GM08714 (cell line): ENCODE data around the gene CEACAM20.
"Not testable (repeated sequence)": the region's sequence is repeated elsewhere in the genome, so short reads cannot be mapped to it uniquely, and the experiment has no call there.

Experiments
- H3K4me3 ChIP-seq: fragments of 200-500 bp; sonication (Bioruptor generic); 2 replicates; pipeline ENCODE4 v1.5.1; 2014; ENCODE audit warnings: mild to moderate bottlenecking, low read length, inconsistent platforms
- ZNF274 ChIP-seq: IDR thresholded peaks from 2 replicates; pipeline ENCODE4 v1.6.1; 2012; ENCODE audit warnings: mild to moderate bottlenecking, low read depth, low read length

CEACAM20 gene

DNA sequence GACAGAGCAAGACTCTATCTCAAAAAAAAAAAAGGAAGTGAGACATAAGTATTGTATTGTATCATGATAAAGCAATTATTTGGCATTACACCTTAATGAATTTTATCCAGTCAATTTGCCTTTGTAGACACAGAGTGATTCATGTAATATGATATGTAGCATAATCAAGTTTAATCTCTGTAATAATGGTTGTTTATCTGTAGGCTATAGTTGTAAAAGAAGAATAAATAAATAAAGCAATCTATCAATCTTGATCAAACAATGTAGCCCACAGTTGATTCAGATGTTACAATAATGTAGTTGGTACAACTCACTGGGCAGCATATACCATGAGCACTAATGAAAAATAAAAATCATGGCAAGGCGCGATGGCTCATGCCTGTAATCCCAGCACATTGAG lies 28.5 kb upstream of the CEACAM20 start:
- no peak for TF ChIP-seq ZNF274
- H3K4me3 ChIP-seq = no peak overlapping the region

GRCh38 chr19:44554641-44555246 lies 25.3 kb upstream of the CEACAM20 start:
- no peak for TF ChIP-seq ZNF274
- H3K4me3 ChIP-seq = no peak overlapping the region

- no peak overlapping the region for H3K4me3 ChIP-seq
These were observed 24.1 kb upstream of the CEACAM20 start for GRCh38 chr19:44553478-44554171.

GRCh38 chr19:44552324-44552723 lies 22.8 kb upstream of the CEACAM20 start:
- TF ChIP-seq ZNF274 = no peak
- no peak overlapping the region for H3K4me3 ChIP-seq

More at GRCh38 chr19:44553478-44554171, 24.1 kb upstream of the CEACAM20 start:
- no peak for TF ChIP-seq ZNF274

DNA sequence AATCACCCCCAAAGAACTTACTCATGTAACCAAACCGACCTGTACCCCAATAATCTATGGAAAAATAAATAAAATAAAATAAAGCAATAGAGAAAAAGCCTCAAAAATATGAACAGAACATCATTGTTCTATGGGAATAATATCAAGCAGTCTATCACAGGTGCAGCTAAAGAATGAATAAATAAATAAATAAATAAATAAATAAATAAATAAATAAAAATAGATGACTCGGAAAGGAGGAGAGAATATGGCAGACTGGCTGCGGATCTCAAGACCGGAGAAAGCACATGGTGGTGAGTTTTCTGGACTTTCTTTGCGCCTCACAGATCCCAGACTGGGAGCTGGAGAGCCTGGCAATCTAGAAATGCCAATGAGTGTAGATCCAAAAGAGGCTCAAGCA lies 22.4 kb upstream of the CEACAM20 start:
- H3K4me3 ChIP-seq = no peak overlapping the region
- no peak for TF ChIP-seq ZNF274

DNA sequence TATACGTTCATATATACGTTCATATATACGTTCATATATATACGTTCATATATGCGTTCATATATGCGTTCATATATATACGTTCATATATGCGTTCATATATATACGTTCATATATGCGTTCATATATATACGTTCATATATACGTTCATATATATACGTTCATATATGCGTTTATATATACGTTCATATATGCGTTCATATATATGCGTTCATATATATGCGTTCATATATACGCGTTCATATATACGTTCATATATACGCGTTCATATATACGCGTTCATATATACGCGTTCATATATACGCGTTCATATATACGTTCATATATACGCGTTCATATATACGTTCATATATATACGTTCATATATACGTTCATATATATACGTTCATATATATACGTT lies 21.5 kb upstream of the CEACAM20 start:
- H3K4me3 ChIP-seq = not testable (repeated sequence)

- no peak for TF ChIP-seq ZNF274
- no peak overlapping the region for H3K4me3 ChIP-seq
These were observed 20.0 kb upstream of the CEACAM20 start for GRCh38 chr19:44549507-44549906.

DNA sequence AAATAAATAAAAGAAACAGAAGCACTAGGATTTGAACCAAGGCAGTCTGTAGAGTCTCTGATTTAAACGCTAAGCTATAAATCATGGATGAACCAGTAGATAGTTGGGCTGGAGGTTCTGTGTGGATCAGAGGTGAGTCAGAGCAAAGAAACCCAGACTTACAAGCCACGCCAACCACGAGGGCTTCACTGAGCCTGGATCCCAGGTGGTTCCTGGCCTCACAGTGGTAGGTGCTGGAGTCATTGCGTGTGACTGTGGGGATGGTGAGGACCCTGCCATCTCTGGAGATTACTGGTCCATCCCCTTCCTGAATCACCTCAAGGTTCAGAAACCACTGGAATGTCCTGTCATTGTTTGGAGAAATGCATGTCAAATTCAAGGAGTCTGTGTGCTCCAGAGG lies 19.3 kb upstream of the CEACAM20 start:
- H3K4me3 ChIP-seq = no peak overlapping the region
- no peak for TF ChIP-seq ZNF274

DNA sequence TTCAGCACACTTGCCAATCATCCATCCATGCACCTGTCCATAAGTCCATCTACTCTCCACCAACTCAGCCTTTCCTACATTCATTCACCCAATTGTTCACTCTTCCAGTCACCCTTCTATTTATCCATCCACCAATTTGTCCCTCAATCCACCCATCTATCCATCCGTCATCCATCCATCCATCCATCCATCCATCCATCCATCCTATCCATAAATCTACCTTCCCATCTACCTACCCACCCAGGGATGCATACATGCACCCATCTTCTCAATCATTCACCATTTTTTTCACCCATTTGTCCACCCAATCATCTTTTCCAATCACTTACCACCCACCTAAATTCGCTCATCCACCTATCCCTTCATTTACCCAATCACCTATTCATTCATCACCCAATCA lies 14.6 kb upstream of the CEACAM20 start:
- no peak overlapping the region for H3K4me3 ChIP-seq
- TF ChIP-seq ZNF274 = no peak

DNA sequence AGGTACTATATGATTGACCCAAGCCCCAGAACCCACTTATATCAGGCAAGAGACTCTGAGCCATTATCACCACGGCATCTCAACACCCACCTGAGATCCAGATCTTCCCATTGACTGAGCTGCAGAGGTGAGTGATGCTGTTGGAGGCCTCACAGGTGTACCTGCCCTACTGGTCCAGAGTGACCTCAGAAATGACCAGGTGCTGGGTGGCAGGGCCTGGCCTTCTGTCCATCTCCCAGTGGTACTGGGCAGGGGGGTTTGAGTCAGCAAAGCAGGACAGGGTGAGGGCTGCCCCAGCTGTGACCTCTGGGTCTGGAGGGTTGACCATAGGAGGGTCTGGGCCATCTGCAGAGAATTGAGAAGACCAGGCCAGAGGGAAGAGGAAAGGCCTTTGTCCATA lies 13.2 kb upstream of the CEACAM20 start:
- no peak for TF ChIP-seq ZNF274
- H3K4me3 ChIP-seq = no peak overlapping the region

GRCh38 chr19:44540736-44541135 lies 11.3 kb upstream of the CEACAM20 start:
- no peak overlapping the region for H3K4me3 ChIP-seq
- TF ChIP-seq ZNF274 = no peak

- no peak overlapping the region for H3K4me3 ChIP-seq
- no peak for TF ChIP-seq ZNF274
These were observed 10.5 kb upstream of the CEACAM20 start for GRCh38 chr19:44539991-44540390.

- TF ChIP-seq ZNF274 = no peak
- no peak overlapping the region for H3K4me3 ChIP-seq
These were observed 9.9 kb upstream of the CEACAM20 start for GRCh38 chr19:44539236-44539826.

DNA sequence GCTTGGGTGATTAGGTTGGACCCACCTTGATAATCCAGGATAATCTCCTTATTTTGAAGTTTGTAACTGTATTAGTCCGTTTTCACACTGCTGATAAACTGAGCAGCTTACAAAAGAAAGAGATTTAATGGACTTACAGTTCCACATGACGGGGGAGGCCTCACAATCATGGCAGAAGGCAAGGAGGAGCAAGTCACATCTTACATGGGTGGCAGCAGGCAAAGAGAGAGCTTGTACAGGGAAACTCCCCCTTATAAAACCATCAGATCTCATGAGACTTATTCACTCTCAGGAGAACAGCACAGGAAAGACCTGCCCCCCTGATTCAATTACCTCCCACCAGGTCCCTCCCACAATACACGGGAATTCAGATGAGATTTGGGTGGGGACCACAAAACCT lies 5.9 kb upstream of the CEACAM20 start:
- not testable (repeated sequence) for H3K4me3 ChIP-seq

GRCh38 chr19:44532819-44533218 lies 3.3 kb upstream of the CEACAM20 start:
- no peak overlapping the region for H3K4me3 ChIP-seq
- no peak for TF ChIP-seq ZNF274
